Gastroesophageal sphincter (tissue), 3 donors: ENCODE data around the gene MAPK4.

Experiments used
- POLR2A ChIP-seq, 2 donors: fragments of 450-650 bp; IDR thresholded peaks; one replicate each; pipeline ENCODE4 v1.6.1; 2017; ENCODE audit warnings: antibody characterized with exemption in 2 of 2, mild to moderate bottlenecking in 2 of 2, moderate library complexity in 1 of 2
- TF ChIP-seq, protein P1 (sequence below), 4 experiments: fragments of 200-600 bp in 2 of 4; fragments of 450-650 bp in 2 of 4; sonication (generic) in 1 of 4; IDR thresholded peaks; one replicate each; pipeline ENCODE4 v1.5.1; 2017 to 2019; ENCODE audit warnings: antibody characterized with exemption in 4 of 4, mild to moderate bottlenecking in 2 of 4, moderate library complexity in 2 of 4

DNA sequence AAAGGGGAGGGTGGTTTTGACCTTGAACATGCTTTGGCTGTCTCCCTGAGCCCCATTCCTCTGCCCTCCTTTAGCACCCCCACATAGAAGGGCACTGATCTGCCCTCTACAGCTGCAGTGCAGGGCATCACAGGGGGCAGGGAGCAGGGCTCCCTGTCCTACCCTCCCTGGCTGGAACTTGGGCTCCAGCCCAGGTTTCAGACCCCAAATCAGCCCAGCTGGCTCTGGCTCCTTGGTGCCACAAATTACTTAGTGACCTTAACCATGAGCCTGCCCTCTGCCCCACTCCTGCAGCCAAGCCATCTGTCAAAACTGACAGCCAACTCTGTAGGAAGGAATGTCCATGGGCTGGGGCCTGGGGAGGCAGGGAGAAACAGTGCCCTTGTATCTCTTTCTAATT, 105.6 kb downstream of the MAPK4 start:
- TF ChIP-seq, protein P1, sequence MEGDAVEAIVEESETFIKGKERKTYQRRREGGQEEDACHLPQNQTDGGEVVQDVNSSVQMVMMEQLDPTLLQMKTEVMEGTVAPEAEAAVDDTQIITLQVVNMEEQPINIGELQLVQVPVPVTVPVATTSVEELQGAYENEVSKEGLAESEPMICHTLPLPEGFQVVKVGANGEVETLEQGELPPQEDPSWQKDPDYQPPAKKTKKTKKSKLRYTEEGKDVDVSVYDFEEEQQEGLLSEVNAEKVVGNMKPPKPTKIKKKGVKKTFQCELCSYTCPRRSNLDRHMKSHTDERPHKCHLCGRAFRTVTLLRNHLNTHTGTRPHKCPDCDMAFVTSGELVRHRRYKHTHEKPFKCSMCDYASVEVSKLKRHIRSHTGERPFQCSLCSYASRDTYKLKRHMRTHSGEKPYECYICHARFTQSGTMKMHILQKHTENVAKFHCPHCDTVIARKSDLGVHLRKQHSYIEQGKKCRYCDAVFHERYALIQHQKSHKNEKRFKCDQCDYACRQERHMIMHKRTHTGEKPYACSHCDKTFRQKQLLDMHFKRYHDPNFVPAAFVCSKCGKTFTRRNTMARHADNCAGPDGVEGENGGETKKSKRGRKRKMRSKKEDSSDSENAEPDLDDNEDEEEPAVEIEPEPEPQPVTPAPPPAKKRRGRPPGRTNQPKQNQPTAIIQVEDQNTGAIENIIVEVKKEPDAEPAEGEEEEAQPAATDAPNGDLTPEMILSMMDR (IDR thresholded peaks at IDR 0.05) = no peak
- TF ChIP-seq POLR2A (IDR thresholded peaks at IDR 0.05) = no peak
